Stimulated activated CD4-positive, alpha-beta T cell treated with anti-CD3 and anti-CD28 coated beads, Interleukin-1b, Interleukin-23, amount 100 ng/mL, for 48 hours (primary cell): Measurements from ENCODE around the gene GRID1.

Source experiments
- DNase-seq: peaks from one replicate; pipeline ENCODE4 v3.0.0-alpha.2; 2020

The GRID1 gene

DNA sequence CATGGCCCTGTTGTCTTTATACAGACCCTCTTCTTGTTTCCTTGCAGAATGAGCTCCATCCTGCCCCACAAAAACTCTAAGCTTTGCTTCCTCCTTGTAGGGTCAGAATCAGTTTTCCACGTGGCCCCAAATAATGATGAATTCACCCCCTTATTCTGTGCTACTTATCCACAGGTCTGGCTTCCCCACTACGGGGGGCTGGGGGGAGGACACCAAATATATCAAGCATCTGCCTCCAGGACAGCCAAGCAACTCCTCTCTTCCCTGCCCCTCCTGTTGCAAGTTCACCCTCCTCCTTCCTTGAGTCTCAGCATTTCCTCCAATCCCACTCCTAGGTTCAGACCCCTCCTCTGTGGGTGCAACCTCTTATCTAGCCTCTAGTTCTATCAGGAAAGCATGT, 743.3 kb downstream of the GRID1 start:
- no peak for DNase-seq

DNA sequence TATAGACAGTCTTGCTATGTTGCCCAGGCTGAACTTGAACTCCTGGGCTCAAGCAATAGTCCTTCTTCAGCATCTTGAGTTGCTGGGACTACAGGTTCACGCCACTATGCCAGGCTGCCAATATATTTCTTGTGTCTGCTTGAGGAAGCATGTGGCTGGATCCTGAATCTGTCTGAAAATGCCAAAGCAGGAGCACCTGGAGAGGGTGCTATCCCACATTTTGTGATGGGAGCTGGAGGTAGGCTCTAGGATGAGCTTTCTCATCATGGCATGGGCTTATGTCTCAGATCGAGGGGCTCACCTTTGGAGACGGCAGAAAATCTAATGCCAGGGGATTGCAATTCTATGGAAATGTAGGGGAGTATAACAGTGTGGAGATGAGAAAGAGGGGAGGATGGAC, 744.2 kb downstream of the GRID1 start:
- DNase-seq, result no peak

- DNase-seq, result no peak
Measured at GRCh38 chr10:85621562-85621961, 745.0 kb downstream of the GRID1 start.

GRCh38 chr10:85620807-85621206, 745.8 kb downstream of the GRID1 start:
- no peak for DNase-seq

DNA sequence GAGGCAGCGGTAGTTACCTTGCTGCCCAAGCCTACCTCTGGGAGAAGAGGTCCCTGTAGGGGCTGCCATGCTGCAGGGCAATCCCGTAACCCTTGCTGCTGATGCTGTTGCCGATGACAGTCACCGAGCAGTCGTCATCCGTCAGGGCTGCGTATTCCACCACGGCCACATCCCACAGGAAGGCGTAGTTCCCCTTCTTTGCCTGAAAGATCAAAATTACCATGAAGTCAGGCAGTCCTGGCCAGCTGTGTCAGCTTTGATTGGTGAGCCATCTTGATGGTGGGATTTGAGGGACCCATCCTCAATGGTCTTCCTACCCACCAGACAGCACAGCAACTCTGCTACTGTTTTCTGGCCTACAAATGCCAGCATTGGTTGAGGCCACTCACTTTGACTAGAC, 746.8 kb downstream of the GRID1 start:
- no peak for DNase-seq

- DNase-seq, result no peak
Measured at GRCh38 chr10:85618841-85619240, 747.8 kb downstream of the GRID1 start.

DNA sequence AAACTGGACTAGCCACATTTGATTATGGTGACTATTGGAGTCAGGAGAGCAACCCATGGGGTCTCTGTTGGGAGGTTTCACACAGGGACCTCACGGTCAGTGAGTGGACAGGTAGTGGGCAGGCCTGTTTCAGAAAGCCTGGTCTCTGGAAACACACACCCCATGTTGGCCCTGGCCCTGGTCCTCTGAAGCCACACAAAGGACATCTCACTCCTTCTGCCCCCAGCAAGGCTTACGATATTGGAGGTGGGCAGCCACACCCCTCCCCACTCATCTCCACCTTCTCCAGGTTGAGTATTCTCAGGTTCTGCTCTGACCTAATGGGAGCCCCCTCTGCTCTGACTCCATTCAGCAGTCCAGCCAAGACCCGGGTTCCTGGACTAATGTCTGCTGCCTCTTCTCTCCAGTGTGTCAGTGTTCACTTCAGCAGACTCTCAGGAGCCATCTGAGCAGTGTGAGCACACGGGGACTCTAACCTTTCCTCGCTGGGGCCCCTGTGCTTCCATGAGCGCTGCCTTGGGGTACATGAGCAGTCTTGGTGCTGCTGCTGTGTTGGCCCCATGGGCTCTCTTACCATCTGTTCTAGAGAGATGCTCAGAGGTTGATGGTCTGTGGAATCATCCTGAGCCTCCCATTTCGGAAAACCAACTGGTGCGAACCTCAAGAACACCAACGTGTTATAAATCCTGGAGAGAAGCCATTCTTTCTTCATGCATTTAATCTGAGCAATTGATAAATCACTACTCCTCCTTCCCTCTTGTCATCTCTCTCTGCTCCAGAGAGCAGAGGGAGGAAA, 748.6 kb downstream of the GRID1 start:
- DNase-seq, result no peak

DNA sequence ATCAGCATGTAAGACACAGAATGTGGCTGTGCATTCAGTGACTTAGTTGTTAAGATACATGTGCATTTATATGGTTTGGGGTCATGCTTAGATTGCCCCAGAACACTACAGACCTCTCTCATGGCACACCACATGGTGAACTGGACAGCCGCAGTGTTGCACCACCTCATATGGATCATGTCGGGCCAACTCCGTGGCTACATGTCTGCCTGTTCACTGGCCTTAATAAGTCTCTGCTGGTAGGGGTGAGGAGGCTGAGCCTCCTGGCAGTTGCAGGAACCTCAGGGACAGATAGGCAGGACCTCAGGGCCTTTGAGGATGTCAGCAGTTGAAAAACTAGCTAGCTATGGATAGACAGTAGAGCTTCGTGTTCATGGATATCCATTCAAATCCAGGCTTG, 751.0 kb downstream of the GRID1 start:
- DNase-seq, result no peak

DNA sequence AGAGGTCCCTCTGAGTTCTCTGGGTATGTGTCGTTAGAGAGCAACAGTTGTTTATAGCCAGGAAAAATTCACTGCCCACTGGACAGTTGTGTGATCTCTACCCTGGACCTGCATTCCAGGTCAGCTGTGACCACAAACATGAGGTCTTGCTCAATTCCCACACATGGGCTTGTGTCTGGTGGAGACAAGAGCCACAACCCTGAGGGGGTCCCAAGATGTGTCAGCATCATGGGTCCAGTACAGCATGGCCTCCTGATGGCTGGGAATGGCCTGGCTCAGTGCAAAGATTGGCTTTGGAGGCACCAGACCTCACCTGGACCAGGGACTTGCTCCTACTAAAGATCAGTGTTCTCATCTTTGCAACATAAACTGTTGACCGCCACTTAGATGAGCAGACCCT, 751.6 kb downstream of the GRID1 start:
- no peak for DNase-seq

- no peak for DNase-seq
Measured at GRCh38 chr10:85614566-85614965, 752.0 kb downstream of the GRID1 start.

GRCh38 chr10:85613391-85613790, 753.2 kb downstream of the GRID1 start:
- DNase-seq, result no peak

DNA sequence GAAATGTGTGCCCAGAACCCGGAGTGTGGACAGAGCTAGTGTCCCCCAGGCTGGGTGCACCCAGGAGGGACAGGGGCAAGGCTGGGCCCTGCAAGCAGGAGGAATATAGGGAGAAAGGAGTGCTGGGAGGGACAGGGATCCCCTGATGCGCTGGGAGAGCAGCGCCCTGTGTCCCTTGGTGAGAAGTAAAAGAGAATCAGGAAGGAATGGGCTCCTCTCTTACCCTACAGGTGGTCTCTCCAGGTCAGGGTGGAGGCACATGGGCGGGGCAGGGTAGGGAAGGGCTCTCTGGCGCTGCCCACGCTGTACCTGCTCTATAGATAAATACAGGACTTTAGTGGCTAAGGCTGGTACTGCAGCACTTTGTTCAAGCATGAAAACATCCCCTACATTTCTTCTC, 753.8 kb downstream of the GRID1 start:
- no peak for DNase-seq

- DNase-seq, result peak; percentile 33
Measured at GRCh38 chr10:85612378-85612775, 754.2 kb downstream of the GRID1 start.

GRCh38 chr10:85611746-85612377, 754.7 kb downstream of the GRID1 start:
- no peak for DNase-seq

DNA sequence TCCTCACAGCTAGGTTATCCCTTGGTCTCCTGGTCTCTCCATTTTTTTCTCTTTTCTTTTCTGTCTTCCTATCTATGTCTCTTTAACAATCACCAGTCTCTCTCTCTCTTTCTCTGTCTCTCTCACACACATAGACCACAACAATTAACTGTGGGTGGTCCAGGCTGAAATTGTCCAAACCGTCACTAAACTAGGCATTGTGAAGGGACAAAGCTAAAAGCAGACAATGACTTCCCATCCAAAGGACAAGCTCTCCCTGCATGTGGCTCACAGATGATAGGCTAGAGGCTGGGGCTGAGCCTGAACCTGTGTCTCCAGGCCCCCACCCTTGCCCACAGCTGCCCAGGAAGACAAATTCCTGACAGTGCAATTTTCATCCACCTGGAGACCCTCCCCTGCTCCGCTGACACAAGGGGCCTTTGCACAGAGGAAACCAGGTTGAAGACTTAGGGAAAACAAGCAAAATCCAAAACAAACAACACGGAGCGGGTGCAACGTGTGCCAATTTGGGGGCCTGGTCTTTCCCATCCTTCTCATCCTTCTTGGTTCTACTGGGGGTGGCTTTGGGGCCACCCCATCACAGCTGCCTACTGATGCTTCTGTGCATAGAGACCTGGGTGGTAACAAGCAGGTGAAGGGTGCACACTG, 755.4 kb downstream of the GRID1 start:
- DNase-seq, result no peak

DNA sequence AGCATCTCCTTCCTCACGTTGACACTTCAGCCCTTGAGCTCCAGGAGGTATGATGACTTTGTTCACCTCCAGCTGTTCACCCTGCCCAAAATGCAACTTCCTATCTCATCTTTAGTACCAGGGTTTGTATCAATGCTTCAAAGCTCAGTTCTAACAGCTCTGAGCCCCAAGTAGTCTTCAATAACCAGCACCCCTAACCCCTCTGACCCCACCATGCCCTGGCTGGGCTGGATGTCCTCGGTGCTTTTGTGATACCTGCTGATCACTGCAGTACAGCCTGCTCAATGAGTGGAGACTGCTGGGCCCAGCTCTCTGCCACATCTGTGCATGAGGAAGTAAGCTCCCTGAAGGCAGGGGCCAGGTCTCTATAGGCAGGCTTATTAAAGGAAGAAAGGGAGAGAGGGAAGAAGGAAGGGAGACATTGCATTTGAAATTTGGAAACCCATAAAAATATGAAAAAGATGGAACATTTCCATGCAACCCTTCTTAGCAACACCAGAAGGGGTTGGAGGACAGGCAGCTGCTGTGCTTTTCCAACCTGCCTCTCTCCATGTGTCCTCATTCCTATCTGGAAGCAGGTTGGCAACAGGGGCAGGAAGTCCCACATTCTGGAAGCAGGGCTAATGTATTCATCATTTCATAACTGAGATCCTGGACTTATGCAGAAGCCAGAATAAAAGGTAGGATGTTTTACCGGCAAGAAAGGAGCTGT, 756.1 kb downstream of the GRID1 start:
- no peak for DNase-seq

DNA sequence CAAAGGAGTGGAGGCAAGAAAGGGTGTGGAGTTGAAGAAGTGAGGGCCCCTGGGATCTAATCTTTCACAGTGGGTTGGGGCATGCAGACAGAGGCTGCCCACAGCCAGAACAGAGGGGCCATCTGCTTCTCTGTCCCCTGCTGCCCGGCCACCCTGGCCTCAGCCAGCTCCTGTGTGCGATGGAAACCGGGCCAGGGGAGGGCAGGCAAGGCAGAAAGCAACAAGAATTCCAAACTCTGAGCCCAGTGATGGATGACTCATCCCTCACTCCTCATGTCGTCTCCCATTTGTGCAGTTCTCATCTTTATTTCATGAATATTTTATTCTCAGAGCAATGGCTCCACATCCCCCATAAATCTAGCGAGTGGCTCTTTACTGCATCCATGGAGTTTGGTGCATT, 757.1 kb downstream of the GRID1 start:
- DNase-seq, result no peak

- DNase-seq, result no peak
Measured at GRCh38 chr10:85608706-85609105, 757.9 kb downstream of the GRID1 start.

- no peak for DNase-seq
Measured at GRCh38 chr10:85607043-85607695, 759.4 kb downstream of the GRID1 start.

DNA sequence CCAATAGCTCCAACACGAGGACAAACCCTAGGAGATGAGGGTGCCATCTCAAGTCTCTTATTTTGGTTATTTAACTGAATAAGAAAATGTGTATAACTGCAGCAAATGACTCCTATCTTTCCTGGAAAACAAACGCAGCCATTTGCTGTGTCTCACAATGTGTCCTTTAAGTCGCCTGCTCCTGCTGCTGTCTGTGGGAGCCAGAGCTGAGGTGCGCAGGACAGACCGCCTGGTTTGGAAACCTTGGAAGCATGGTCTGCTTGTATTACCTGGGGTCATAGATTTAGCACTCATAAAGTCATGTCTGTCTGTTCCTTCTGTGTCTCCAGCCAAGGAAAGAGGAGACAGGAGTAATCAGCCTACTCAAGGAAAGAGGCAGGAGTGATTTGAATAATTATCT, 760.2 kb downstream of the GRID1 start:
- DNase-seq, result no peak

DNA sequence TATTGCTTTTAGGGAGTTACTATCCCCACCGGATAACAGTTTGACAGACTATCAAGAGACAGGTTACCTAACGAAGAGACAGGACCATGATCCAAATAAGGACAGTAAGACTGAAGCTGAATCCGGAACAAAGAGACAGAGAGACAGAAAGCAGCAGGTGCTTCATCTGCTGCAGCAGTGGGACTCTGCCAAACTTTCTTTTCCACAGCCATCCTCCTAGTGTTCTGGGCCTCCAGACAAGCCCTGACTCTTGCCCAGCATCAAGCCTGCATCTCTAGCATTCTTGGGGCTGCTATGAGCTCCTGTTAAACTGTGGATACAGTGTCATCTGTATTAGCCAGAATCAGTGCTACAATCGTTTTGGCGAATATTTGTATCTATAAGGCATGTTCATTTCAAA, 761.7 kb downstream of the GRID1 start:
- DNase-seq, result no peak

DNA sequence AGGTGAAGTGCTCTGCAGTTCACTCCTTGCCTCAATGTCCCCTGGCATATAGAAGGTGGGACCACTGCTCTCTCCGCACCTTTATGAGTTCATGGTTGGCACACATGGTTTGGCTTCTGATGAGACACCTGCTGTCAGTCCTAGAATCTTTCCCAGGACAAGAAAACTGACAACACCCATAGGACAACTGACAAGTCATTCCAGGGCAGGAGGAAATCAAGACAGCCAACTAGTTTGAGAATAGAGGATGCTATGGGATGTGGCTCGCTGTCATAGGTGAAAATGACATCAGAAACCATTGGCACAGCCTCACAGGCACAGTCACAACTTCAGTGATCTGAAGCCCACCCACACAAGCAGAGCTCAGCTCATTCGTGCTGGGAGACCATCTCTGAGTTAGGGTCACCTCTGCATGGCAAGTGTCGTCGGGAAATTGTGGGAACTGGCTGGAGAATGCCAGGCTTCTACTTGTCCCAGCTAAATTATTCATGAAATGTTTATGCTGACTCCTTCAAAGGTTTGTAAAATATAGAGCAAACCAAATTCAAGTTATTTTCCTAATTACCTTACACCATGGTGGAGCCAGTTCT, 762.4 kb downstream of the GRID1 start:
- DNase-seq, result no peak
